Measurements from ENCODE around the gene LEMD2.
"Not testable (repeated sequence)": the region's sequence is repeated elsewhere in the genome, so short reads cannot be mapped to it uniquely, and the experiment has no call there.

The LEMD2 gene

GRCh38 chr6:33788694-33789549 is at the start of gene LEMD2:
Gene LEMD2 (minus strand): TSS chr6:33789130. CDS start chr6:33789116, 14 bp downstream.
- TF ChIP-seq GATA1 (IDR thresholded peaks at IDR 0.05; ENCODE audit: low read depth, low read length), result no peak
- peak; percentile 75 for TF ChIP-seq POLR2A (IDR thresholded peaks at IDR 0.05; ENCODE audit: low read length)
- DNase-seq, result peak; percentile 94 to 97

- DNase-seq, result no peak
- TF ChIP-seq GATA1 (IDR thresholded peaks at IDR 0.05; ENCODE audit: low read depth, low read length), result no peak
- TF ChIP-seq POLR2A (IDR thresholded peaks at IDR 0.05; ENCODE audit: low read length), result no peak
Observed at GRCh38 chr6:33837971-33838665, 49.2 kb upstream of the LEMD2 start.

- no peak for DNase-seq
- TF ChIP-seq POLR2A (IDR thresholded peaks at IDR 0.05; ENCODE audit: low read length) (no peak), GATA1 (IDR thresholded peaks at IDR 0.05; ENCODE audit: low read depth, low read length) (no peak)
Observed at GRCh38 chr6:33836806-33837469, 48.0 kb upstream of the LEMD2 start.

GRCh38 chr6:33834401-33835392 is 45.8 kb upstream of the LEMD2 start:
- no peak for DNase-seq
- TF ChIP-seq GATA1 (IDR thresholded peaks at IDR 0.05; ENCODE audit: low read depth, low read length) (no peak), POLR2A (IDR thresholded peaks at IDR 0.05; ENCODE audit: low read length) (no peak)

GRCh38 chr6:33833599-33833998 is 44.7 kb upstream of the LEMD2 start:
- no peak for DNase-seq
- TF ChIP-seq POLR2A (IDR thresholded peaks at IDR 0.05; ENCODE audit: low read length), result no peak
- TF ChIP-seq GATA1 (IDR thresholded peaks at IDR 0.05; ENCODE audit: low read depth, low read length), result no peak

- not testable (repeated sequence) for DNase-seq
Observed at GRCh38 chr6:33832831-33833230, 43.9 kb upstream of the LEMD2 start.

- peak; percentile 15 to 44 for DNase-seq
Observed at GRCh38 chr6:33831725-33832124, 42.8 kb upstream of the LEMD2 start.

- TF ChIP-seq GATA1 (IDR thresholded peaks at IDR 0.05; ENCODE audit: low read depth, low read length), result no peak
- TF ChIP-seq POLR2A (IDR thresholded peaks at IDR 0.05; ENCODE audit: low read length), result no peak
- DNase-seq, result peak; percentile 22 to 23
Observed at GRCh38 chr6:33830635-33831240, 41.8 kb upstream of the LEMD2 start.

- TF ChIP-seq GATA1 (IDR thresholded peaks at IDR 0.05; ENCODE audit: low read depth, low read length), result no peak
- no peak for TF ChIP-seq POLR2A (IDR thresholded peaks at IDR 0.05; ENCODE audit: low read length)
- peak in 1 of 2 experiments; percentile 26 for DNase-seq
Observed at GRCh38 chr6:33828764-33829731, 40.1 kb upstream of the LEMD2 start.

GRCh38 chr6:33828452-33828763 is 39.5 kb upstream of the LEMD2 start:
- no peak for DNase-seq
- TF ChIP-seq POLR2A (IDR thresholded peaks at IDR 0.05; ENCODE audit: low read length) (no peak), GATA1 (IDR thresholded peaks at IDR 0.05; ENCODE audit: low read depth, low read length) (no peak)

GRCh38 chr6:33827546-33828451 is 38.9 kb upstream of the LEMD2 start:
- TF ChIP-seq POLR2A (IDR thresholded peaks at IDR 0.05; ENCODE audit: low read length) (no peak), GATA1 (IDR thresholded peaks at IDR 0.05; ENCODE audit: low read depth, low read length) (no peak)
- no peak for DNase-seq

Measured in erythroblast (primary cell).